ENCODE results near the gene NDUFB11.

Gene NDUFB11

DNA sequence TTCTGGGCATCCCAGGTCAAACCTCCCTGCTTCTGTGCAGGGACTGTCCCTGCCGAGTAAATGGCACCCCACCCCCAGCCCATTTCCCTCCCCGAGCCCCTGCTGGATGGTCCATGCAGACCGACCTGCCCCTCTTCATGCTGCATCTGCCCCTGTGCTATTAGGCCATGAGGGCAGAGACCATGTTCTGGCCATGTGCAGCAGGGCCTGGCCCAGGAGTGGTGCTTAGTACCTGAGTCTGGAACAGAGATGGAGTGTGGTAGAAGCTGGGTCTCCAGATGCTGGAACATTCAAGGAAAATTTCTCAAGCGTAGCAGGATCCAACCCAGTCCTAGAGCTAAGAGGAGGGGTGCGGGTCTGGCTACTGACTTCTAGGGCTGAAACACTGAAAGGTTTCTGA lies 33.8 kb upstream of the NDUFB11 start:
- H4K20me1 ChIP-seq (ENCODE audit: insufficient read depth, low read length, poor library complexity, severe bottlenecking): no peaks in the 10 kb centered on the region
- H3K9ac ChIP-seq (ENCODE audit: low read depth, low read length, poor library complexity, severe bottlenecking): no peak overlapping the region
- no peaks in the 10 kb centered on the region for H3K9me3 ChIP-seq (ENCODE audit: insufficient read depth, low read depth, low read length)
- H3K27me3 ChIP-seq (ENCODE audit: insufficient read depth, low read length, poor library complexity, severe bottlenecking): no peaks in the 10 kb centered on the region
- no peaks in the 10 kb centered on the region for H3F3A ChIP-seq (ENCODE audit: low read depth)
- no peaks in the 10 kb centered on the region for H3K9me2 ChIP-seq (replicated peaks; ENCODE audit: low read depth, low read length)
- H2AFZ ChIP-seq (ENCODE audit: low read length): no peak overlapping the region
- peaks cover 89% of the 10 kb centered on the region; the same call in 1 of the 2 replicates for H3K36me3 ChIP-seq (ENCODE audit: insufficient read depth, low read length)
- H3K4me2 ChIP-seq (ENCODE audit: low read depth, low read length, poor library complexity, severe bottlenecking): no peak overlapping the region
- H3K4me3 ChIP-seq (ENCODE audit: low read length, poor library complexity, severe bottlenecking): no peak overlapping the region
- H3K79me2 ChIP-seq (ENCODE audit: insufficient read depth, low read length): no peaks in the 10 kb centered on the region
- TF ChIP-seq, protein P1, sequence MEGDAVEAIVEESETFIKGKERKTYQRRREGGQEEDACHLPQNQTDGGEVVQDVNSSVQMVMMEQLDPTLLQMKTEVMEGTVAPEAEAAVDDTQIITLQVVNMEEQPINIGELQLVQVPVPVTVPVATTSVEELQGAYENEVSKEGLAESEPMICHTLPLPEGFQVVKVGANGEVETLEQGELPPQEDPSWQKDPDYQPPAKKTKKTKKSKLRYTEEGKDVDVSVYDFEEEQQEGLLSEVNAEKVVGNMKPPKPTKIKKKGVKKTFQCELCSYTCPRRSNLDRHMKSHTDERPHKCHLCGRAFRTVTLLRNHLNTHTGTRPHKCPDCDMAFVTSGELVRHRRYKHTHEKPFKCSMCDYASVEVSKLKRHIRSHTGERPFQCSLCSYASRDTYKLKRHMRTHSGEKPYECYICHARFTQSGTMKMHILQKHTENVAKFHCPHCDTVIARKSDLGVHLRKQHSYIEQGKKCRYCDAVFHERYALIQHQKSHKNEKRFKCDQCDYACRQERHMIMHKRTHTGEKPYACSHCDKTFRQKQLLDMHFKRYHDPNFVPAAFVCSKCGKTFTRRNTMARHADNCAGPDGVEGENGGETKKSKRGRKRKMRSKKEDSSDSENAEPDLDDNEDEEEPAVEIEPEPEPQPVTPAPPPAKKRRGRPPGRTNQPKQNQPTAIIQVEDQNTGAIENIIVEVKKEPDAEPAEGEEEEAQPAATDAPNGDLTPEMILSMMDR (conservative IDR thresholded peaks at IDR 0.05; ENCODE audit: low read length): no peak
- no peak for TF ChIP-seq EZH2phosphoT487 (IDR thresholded peaks at IDR 0.05; ENCODE audit: borderline replicate concordance)
- no peaks in the 10 kb centered on the region for H3K4me1 ChIP-seq (ENCODE audit: insufficient read depth, low read length, poor library complexity, severe bottlenecking)

GRCh38 chrX:47177079-47177478 lies 32.6 kb upstream of the NDUFB11 start:
- no peak for TF ChIP-seq EZH2phosphoT487 (IDR thresholded peaks at IDR 0.05; ENCODE audit: borderline replicate concordance)
- TF ChIP-seq, protein P1 (conservative IDR thresholded peaks at IDR 0.05; ENCODE audit: low read length): no peak
- Histone ChIP-seq H3K36me3 (ENCODE audit: insufficient read depth, low read length) (peaks cover 93% of the 10 kb centered on the region; the same call in 1 of the 2 replicates), H3K9me3 (ENCODE audit: insufficient read depth, low read depth, low read length) (no peaks in the 10 kb centered on the region), H3K4me1 (ENCODE audit: insufficient read depth, low read length, poor library complexity, severe bottlenecking) (no peaks in the 10 kb centered on the region), H3K4me3 (ENCODE audit: low read length, poor library complexity, severe bottlenecking) (no peak overlapping the region), H3K79me2 (ENCODE audit: insufficient read depth, low read length) (no peaks in the 10 kb centered on the region), H3K4me2 (ENCODE audit: low read depth, low read length, poor library complexity, severe bottlenecking) (no peak overlapping the region), H3K9ac (ENCODE audit: low read depth, low read length, poor library complexity, severe bottlenecking) (no peak overlapping the region), H3K27me3 (ENCODE audit: insufficient read depth, low read length, poor library complexity, severe bottlenecking) (no peaks in the 10 kb centered on the region), H3F3A (ENCODE audit: low read depth) (no peaks in the 10 kb centered on the region), H4K20me1 (ENCODE audit: insufficient read depth, low read length, poor library complexity, severe bottlenecking) (no peaks in the 10 kb centered on the region), H3K9me2 (replicated peaks; ENCODE audit: low read depth, low read length) (no peaks in the 10 kb centered on the region), H2AFZ (ENCODE audit: low read length) (no peak overlapping the region)

DNA sequence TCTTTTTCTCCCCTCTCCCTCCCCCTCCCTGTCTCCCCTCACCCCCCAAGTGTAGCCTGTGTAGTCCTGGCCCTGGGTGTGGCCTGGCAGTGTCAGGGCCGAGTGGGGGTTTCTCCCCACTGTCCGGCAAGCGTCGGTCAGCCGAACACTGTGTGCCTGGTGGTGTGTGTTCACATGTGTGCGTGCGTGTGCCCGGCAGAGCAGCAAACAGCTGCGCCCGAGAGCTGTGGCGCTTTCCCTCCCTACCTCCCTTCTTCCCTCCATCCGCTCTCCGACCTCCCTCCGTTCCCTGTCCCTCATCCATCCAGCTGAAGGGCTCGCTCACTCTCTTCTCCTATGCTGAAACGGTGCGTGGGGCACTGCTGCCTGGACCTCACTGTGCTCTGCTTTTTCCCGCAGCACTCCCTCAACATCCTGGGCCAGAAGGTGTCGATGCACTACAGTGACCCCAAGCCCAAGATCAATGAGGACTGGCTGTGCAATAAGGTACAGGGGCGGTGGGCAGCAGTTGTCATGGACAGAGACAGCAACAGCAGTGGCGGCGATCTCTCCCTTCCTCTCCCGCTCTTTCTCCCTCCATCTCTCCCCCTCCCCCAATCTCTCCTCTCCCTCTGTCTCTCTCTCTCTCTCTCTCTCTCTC lies 31.7 kb upstream of the NDUFB11 start:
- H3K4me3 ChIP-seq (ENCODE audit: low read length, poor library complexity, severe bottlenecking): no peak overlapping the region
- H3K79me2 ChIP-seq (ENCODE audit: insufficient read depth, low read length): no peaks in the 10 kb centered on the region
- no peak overlapping the region for H3K4me2 ChIP-seq (ENCODE audit: low read depth, low read length, poor library complexity, severe bottlenecking)
- no peak overlapping the region for H2AFZ ChIP-seq (ENCODE audit: low read length)
- H3K9me3 ChIP-seq (ENCODE audit: insufficient read depth, low read depth, low read length): no peaks in the 10 kb centered on the region
- H3K9ac ChIP-seq (ENCODE audit: low read depth, low read length, poor library complexity, severe bottlenecking): no peak overlapping the region
- H3K4me1 ChIP-seq (ENCODE audit: insufficient read depth, low read length, poor library complexity, severe bottlenecking): no peaks in the 10 kb centered on the region
- H4K20me1 ChIP-seq (ENCODE audit: insufficient read depth, low read length, poor library complexity, severe bottlenecking): no peaks in the 10 kb centered on the region
- H3F3A ChIP-seq (ENCODE audit: low read depth): no peaks in the 10 kb centered on the region
- H3K9me2 ChIP-seq (replicated peaks; ENCODE audit: low read depth, low read length): no peaks in the 10 kb centered on the region
- TF ChIP-seq EZH2phosphoT487 (IDR thresholded peaks at IDR 0.05; ENCODE audit: borderline replicate concordance): no peak
- TF ChIP-seq, protein P1 (conservative IDR thresholded peaks at IDR 0.05; ENCODE audit: low read length): no peak
- peaks cover 93% of the 10 kb centered on the region; the same call in 1 of the 2 replicates for H3K36me3 ChIP-seq (ENCODE audit: insufficient read depth, low read length)
- H3K27me3 ChIP-seq (ENCODE audit: insufficient read depth, low read length, poor library complexity, severe bottlenecking): no peaks in the 10 kb centered on the region
